Gastroesophageal sphincter (tissue), 4 donors: ENCODE data around the gene LPP. TPM values are rescaled to one million over a fixed set of nuclear protein-coding genes. Genes with fewer than 3 reads are reported as not detected.

ENCODE experiments used
- ATAC-seq: fragments of 150-250 bp; one replicate; pipeline ENCODE4 v1.9.1; 2016; ENCODE audit warnings: mild to moderate bottlenecking, moderate library complexity
- H3K27ac ChIP-seq, 4 donors: fragments of 200-600 bp; sonication (generic) in 3 of 4; 1 replicate in 3 of 4; 2 replicates in 1 of 4; pipeline ENCODE4 v1.5.1; 2016 to 2019
- H3K27me3 ChIP-seq: fragments of 200-600 bp; sonication (generic); one replicate; pipeline ENCODE4 v1.5.1; 2019
- H3K36me3 ChIP-seq, 2 donors: fragments of 200-600 bp; sonication (generic); one replicate each; pipeline ENCODE4 v1.5.1; 2019; ENCODE audit warnings: control low read depth in 1 of 2
- H3K4me1 ChIP-seq, 3 donors: fragments of 200-600 bp; sonication (generic); 1 replicate in 2 of 3; 2 replicates in 1 of 3; pipeline ENCODE4 v1.5.1; 2016 to 2019; ENCODE audit warnings: control low read depth in 2 of 3
- H3K4me3 ChIP-seq, 2 donors: fragments of 200-600 bp; sonication (generic); one replicate each; pipeline ENCODE4 v1.5.1; 2019; ENCODE audit warnings: mild to moderate bottlenecking in 1 of 2, moderate library complexity in 1 of 2
- H3K9me3 ChIP-seq, 3 donors: fragments of 200-600 bp; sonication (generic); one replicate each; pipeline ENCODE4 v1.5.1; 2017 to 2019; ENCODE audit warnings: control low read depth in 2 of 3
- EP300 ChIP-seq: sonication (generic); formaldehyde crosslinking; IDR thresholded peaks from one replicate; pipeline ENCODE4 v1.6.1; 2017; ENCODE audit warnings: antibody characterized with exemption, mild to moderate bottlenecking
- POLR2A ChIP-seq, 2 donors: fragments of 450-650 bp; IDR thresholded peaks; one replicate each; pipeline ENCODE4 v1.6.1; 2017; ENCODE audit warnings: antibody characterized with exemption in 2 of 2, mild to moderate bottlenecking in 2 of 2, moderate library complexity in 1 of 2
- POLR2AphosphoS5 ChIP-seq: sonication (generic); formaldehyde crosslinking; IDR thresholded peaks from one replicate; pipeline ENCODE4 v1.6.1; 2017; ENCODE audit warnings: antibody characterized with exemption
- WGBS, 2 donors: methylation state at CpG; one replicate each; pipeline ENCODE4 v1.1.5; 2018; ENCODE audit warnings: low coverage in 1 of 2; 5-methylcytosine and 5-hydroxymethylcytosine counted together
- total RNA-seq, 4 donors: library from RNA; depleted of rRNA; stranded (reverse); fragments of >200 nt; gene quantifications; one replicate each; pipeline ENCODE4 v1.1.0, GENCODE V29; 2016
- TF ChIP-seq, protein P1 (sequence below), 4 experiments: fragments of 200-600 bp in 2 of 4; fragments of 450-650 bp in 2 of 4; sonication (generic) in 1 of 4; IDR thresholded peaks; one replicate each; pipeline ENCODE4 v1.5.1; 2017 to 2019; ENCODE audit warnings: antibody characterized with exemption in 4 of 4, mild to moderate bottlenecking in 2 of 4, moderate library complexity in 2 of 4

LPP gene
- total RNA-seq, 4 donors from 2014 or later = 1,243 to 2,297 (median 2,164) TPM

DNA sequence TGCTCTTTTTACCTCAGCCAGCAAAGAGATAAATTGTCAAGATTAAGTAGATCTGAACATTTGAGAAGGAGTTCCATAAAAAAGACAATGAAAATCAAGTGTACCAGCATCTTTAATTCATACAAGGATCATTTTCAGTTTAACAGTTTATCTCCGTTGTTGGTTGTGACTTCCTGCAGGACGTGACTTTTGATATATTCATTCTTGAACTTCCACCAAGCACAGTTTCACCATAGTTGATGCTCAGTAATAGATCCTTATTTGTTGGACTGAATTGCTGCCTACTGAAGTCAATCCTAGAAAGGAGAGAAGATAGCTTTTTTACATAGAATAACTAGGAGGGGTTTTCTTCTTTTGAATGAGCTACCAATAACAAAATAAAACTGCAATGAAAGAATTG is 408.2 kb downstream of the LPP start:
- WGBS, 2 donors = 6 to 19% methylated on average over 2 of the region's 2 CpGs
- Histone ChIP-seq H3K27me3 (no peaks in the 10 kb centered on the region), H3K4me3 (no peak overlapping the region), H3K36me3 (no peaks in the 10 kb centered on the region), H3K9me3 (no peaks in the 10 kb centered on the region), H3K27ac (no peak overlapping the region), H3K4me1 (peaks cover 0 to 70% (median 9%) of the 10 kb centered on the region in 3 donors)
- TF ChIP-seq POLR2A (IDR thresholded peaks at IDR 0.05) = no peak
- TF ChIP-seq, protein P1, sequence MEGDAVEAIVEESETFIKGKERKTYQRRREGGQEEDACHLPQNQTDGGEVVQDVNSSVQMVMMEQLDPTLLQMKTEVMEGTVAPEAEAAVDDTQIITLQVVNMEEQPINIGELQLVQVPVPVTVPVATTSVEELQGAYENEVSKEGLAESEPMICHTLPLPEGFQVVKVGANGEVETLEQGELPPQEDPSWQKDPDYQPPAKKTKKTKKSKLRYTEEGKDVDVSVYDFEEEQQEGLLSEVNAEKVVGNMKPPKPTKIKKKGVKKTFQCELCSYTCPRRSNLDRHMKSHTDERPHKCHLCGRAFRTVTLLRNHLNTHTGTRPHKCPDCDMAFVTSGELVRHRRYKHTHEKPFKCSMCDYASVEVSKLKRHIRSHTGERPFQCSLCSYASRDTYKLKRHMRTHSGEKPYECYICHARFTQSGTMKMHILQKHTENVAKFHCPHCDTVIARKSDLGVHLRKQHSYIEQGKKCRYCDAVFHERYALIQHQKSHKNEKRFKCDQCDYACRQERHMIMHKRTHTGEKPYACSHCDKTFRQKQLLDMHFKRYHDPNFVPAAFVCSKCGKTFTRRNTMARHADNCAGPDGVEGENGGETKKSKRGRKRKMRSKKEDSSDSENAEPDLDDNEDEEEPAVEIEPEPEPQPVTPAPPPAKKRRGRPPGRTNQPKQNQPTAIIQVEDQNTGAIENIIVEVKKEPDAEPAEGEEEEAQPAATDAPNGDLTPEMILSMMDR (IDR thresholded peaks at IDR 0.05) = no peak
- TF ChIP-seq EP300 = no peak
- no peak for TF ChIP-seq POLR2AphosphoS5
- no peak for ATAC-seq

DNA sequence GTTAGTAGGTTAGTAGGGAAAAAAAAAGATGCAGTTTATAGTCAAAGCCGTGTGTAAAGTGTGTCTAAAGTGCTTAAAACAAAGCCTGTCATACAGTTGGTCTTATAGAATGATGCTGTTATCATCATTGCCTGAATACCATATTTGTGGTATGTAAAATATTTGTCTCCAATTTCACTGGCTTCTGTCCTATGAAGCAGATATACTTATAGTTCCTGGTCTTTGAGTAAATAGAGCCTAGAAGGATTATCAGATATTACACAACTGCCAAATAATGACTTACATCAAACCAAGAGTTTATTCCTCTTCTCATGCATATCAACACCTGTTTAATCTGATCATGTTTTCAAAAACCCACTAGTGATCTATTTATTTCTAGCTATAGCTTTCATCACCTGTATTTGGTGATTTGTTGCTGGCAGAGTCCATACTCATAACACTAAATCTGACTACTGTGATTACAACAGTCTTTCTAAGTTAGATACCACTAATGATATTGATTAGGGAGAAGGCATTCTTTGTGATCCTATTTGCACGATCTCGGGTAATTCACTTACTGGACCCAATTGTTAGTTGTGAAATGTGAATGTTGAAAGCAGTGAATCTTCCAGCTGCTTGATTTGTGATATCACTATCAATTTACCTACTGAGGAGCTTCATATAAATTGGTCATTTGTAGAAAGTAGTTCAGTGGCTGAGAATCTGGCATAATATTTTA is 413.7 kb downstream of the LPP start:
- peaks cover 0 to 75% (median 12%) of the 10 kb centered on the region in 3 donors for H3K4me1 ChIP-seq
- H3K4me3 ChIP-seq = no peak overlapping the region
- H3K9me3 ChIP-seq = no peaks in the 10 kb centered on the region
- H3K27ac ChIP-seq = peak overlapping the region in 1 of 4 donors; percentile 25
- no peaks in the 10 kb centered on the region for H3K36me3 ChIP-seq
- no peaks in the 10 kb centered on the region for H3K27me3 ChIP-seq
- no peak for TF ChIP-seq EP300
- no peak for TF ChIP-seq POLR2A (IDR thresholded peaks at IDR 0.05)
- TF ChIP-seq, protein P1 (IDR thresholded peaks at IDR 0.05) = no peak
- TF ChIP-seq POLR2AphosphoS5 = no peak
- ATAC-seq = no peak
- 74 to 79% methylated on average over 3 of the region's 3 CpGs for WGBS, 2 donors

DNA sequence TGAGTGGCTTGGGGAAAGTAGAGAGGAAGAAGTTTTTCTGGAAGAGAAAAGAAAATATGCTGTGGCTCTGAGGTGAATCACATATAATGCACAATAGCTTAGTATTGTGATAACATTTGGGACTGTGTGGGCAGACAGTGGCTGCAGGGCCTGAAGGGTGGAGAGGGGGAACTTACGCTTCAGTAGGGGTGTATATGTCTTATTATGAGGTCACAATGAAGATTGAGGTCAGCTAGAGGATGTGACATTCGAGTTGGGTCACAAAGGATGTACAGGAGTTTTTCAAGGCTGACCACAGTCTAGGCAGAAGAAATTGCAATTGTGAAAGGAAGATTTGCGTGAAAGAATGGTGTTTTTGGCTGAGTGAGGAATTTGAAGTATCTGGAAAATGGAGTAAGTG is 414.8 kb downstream of the LPP start:
- 87 to 94% methylated on average over 3 of the region's 3 CpGs for WGBS, 2 donors
- H3K27me3 ChIP-seq = no peaks in the 10 kb centered on the region
- TF ChIP-seq POLR2AphosphoS5 (no peak), POLR2A (IDR thresholded peaks at IDR 0.05) (no peak), EP300 (no peak)
- TF ChIP-seq, protein P1 (IDR thresholded peaks at IDR 0.05) = no peak
- H3K27ac ChIP-seq = peak overlapping the region in 2 of 4 donors; percentile 13 to 25
- H3K9me3 ChIP-seq = no peaks in the 10 kb centered on the region
- peaks cover 6 to 76% (median 17%) of the 10 kb centered on the region in 3 donors for H3K4me1 ChIP-seq
- H3K36me3 ChIP-seq = no peaks in the 10 kb centered on the region
- ATAC-seq = no peak
- no peak overlapping the region for H3K4me3 ChIP-seq

DNA sequence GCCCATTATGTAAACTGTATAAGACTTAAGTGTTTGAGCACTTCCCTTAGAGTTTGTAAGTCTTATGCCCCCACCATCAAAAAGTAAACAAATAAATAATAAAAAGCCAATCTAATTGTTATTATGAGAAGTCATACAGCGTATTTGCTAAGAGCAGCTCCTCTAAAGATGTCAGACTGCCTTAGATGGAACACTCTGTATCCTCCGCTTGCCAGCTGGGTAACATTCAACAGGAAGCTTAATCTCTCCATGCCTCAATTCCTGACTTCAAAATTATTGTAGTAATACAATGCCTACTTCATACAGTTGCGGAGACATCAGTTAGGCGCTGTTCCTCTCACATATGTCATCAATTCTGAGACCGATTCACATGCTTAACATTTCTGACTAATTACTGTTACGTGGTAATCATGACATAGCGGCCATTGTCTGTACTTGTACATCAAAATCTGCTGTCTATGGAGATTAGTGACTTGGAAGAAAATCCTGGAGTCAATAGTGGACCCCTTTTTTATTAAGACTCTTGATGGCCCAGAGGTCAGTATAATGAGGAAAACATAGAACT is 417.7 kb downstream of the LPP start:
- no peaks in the 10 kb centered on the region for H3K27me3 ChIP-seq
- H3K4me3 ChIP-seq = no peak overlapping the region
- peaks cover 15 to 82% (median 29%) of the 10 kb centered on the region in 3 donors for H3K4me1 ChIP-seq
- H3K9me3 ChIP-seq = no peaks in the 10 kb centered on the region
- H3K36me3 ChIP-seq = no peaks in the 10 kb centered on the region
- peak overlapping the region in 1 of 4 donors; percentile 7 for H3K27ac ChIP-seq
- no peak for TF ChIP-seq EP300
- TF ChIP-seq POLR2AphosphoS5 = peak; percentile 34
- TF ChIP-seq, protein P1 (IDR thresholded peaks at IDR 0.05) = no peak
- no peak for ATAC-seq
- 75 to 92% methylated on average over 2 to 7 of the region's 7 CpGs for WGBS, 2 donors
